GM18870 (cell line): ENCODE results near the gene ENPEP.
"Not testable (repeated sequence)": the region's sequence is repeated elsewhere in the genome, so short reads cannot be mapped to it uniquely, and the experiment has no call there.

Experiments used
- ATAC-seq: cut with Tn5 transposase; IDR thresholded peaks from one replicate; pipeline ENCODE4 v1.9.1; 2021; ENCODE audit warnings: moderate library complexity; ENCODE audit not compliant: unreplicated experiment

ENPEP gene

GRCh38 chr4:110484767-110485166, 8.8 kb downstream of the ENPEP start:
- peak; percentile 28 for ATAC-seq

- ATAC-seq: no peak
Measured at GRCh38 chr4:110485452-110485851, 9.5 kb downstream of the ENPEP start.

- no peak for ATAC-seq
Measured at GRCh38 chr4:110486256-110486655, 10.3 kb downstream of the ENPEP start.

- ATAC-seq: not testable (repeated sequence)
Measured at GRCh38 chr4:110486850-110487249, 10.9 kb downstream of the ENPEP start.

GRCh38 chr4:110487873-110488272, 11.9 kb downstream of the ENPEP start:
- ATAC-seq: peak; percentile 36

GRCh38 chr4:110489901-110490508, 14.1 kb downstream of the ENPEP start:
- no peak for ATAC-seq

GRCh38 chr4:110492522-110492921, 16.6 kb downstream of the ENPEP start:
- peak; percentile 45 for ATAC-seq

- no peak for ATAC-seq
Measured at GRCh38 chr4:110493520-110493919, 17.6 kb downstream of the ENPEP start.

- ATAC-seq: no peak
Measured at GRCh38 chr4:110498420-110498819, 22.5 kb downstream of the ENPEP start.

GRCh38 chr4:110499126-110499525, 23.2 kb downstream of the ENPEP start:
- no peak for ATAC-seq

- no peak for ATAC-seq
Measured at GRCh38 chr4:110501826-110502225, 25.9 kb downstream of the ENPEP start.

GRCh38 chr4:110503270-110504083, 27.5 kb downstream of the ENPEP start:
- no peak for ATAC-seq

- ATAC-seq: no peak
Measured at GRCh38 chr4:110504084-110504435, 28.1 kb downstream of the ENPEP start.

- ATAC-seq: no peak
Measured at GRCh38 chr4:110505440-110505839, 29.5 kb downstream of the ENPEP start.

- ATAC-seq: peak; percentile 58
Measured at GRCh38 chr4:110508827-110509710, 33.1 kb downstream of the ENPEP start.

- ATAC-seq: no peak
Measured at GRCh38 chr4:110510277-110510676, 34.3 kb downstream of the ENPEP start.

GRCh38 chr4:110510955-110511544, 35.1 kb downstream of the ENPEP start:
- no peak for ATAC-seq

- ATAC-seq: no peak
Measured at GRCh38 chr4:110512901-110513300, 36.9 kb downstream of the ENPEP start.

GRCh38 chr4:110514889-110515479, 39.0 kb downstream of the ENPEP start:
- no peak for ATAC-seq

GRCh38 chr4:110515676-110516075, 39.7 kb downstream of the ENPEP start:
- no peak for ATAC-seq
